Measurements from ENCODE around the gene PDCD5.
"Not testable (repeated sequence)": the region's sequence is repeated elsewhere in the genome, so short reads cannot be mapped to it uniquely, and the experiment has no call there.

PDCD5 gene, protein sequence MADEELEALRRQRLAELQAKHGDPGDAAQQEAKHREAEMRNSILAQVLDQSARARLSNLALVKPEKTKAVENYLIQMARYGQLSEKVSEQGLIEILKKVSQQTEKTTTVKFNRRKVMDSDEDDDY

GRCh38 chr19:32580901-32581704, at the start of gene PDCD5:
Gene PDCD5 (plus strand): TSS chr19:32581190. CDS start chr19:32581262, 72 bp downstream.
- DNase-seq: peak; percentile 97

DNA sequence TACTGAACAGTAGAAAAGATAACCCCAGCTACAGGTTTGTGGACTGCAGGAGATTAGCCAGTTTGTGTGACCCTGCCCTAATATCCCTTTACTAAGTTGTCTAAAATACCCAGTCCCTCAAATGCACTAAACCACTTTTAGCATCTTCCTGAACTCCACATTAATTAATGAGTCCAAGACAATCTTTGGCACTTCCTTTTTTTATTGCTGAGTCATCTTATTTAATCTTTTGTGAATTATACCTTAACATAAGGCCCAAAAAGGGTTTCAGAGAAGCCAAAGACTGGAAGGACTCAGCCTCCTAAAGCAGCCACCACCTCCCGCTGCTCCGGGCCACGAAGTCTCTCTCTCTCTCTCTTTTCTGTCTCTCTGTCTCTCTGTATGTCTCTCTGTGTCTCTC, 48.8 kb upstream of the PDCD5 start:
- no peak for DNase-seq

DNA sequence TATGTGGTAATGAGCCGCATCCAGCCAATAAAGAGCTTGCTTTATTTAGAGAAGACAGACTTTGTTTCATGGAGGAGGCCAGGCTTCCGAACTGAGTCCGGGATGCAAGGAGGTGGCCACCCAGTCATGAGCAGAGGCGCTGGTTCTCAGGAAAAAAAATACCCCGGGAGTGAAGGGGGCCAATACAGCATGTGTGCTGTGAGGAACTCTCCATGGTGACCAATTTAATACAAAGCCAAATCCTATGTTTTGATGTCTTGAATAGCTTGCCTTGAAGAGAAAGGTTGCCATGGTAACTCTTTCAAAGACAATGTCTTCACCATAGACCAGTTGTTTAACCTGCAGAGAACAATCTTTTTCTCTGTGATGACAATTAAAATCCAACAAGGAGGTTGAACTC, 43.4 kb upstream of the PDCD5 start:
- DNase-seq: no peak

DNA sequence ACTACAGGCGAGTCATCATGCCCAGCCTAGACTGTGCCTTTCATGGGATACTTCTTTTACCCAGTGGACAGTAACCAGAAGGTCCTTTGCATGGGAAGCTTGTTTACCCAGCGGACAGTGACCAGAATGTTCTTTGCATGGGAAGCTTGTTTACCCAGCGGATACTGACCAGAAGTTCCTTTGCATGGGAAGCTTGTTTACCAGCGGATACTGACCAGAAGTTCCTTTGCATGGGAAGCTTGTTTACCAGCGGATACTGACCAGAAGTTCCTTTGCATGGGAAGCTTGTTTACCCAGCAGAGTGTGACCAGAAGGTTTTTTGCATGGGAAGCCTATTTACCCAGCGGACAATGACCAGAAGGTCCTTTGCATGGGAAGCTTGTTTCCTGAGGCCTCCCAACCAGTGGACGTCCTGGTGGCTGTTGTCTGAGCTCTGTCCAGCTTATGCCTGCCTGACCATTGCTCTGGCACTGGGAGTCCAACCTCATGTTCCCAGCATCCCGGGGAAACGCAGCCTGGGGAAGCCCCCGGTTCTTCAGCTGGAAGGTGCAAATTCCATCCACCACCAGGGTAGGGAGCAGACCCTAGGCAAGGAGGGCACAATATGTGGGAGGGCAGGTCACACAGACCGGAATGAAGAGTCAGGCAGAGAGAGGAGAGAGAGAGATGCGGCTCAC, 41.6 kb upstream of the PDCD5 start:
- DNase-seq: no peak

DNA sequence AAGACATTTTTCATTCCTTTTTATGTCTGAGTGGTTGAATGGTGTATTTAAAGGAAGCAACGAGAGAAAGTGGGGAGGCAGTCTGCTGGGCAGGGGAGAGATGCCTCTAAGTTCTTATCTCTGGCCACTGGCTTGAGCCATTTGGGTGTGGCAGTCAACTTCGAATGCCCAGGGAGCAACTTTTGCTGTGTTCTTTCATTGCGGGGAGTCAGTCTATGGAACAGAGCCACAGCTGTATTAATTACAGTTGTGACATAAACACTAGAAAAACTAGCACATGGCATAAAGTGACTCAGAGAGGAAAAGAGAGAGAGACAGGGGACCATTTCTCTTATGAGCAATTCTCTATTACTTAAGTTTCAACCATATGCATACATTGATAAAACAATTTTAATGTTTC, 40.4 kb upstream of the PDCD5 start:
- DNase-seq: no peak

DNA sequence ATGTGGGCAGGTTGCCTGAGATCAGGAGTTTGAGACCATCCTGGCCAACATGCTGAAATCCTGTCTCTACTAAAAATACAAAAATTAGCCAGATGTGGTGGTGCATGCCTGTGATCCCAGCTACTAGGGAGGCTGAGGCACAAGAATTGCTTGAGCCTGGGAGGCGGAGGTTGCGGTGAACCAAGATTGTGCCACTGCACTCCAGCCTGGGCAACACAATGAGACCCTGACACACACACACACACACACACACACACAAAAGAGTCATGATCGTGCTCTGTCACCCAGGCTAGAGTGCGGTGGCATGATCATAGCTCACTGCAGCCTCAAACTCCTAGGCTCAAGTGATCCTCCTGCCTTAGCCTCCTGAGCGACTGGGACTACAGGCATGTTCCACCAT, 39.6 kb upstream of the PDCD5 start:
- not testable (repeated sequence) for DNase-seq

- DNase-seq: no peak
Observed at GRCh38 chr19:32542477-32543108, 38.4 kb upstream of the PDCD5 start.

GRCh38 chr19:32543115-32543900, 37.7 kb upstream of the PDCD5 start:
- no peak for DNase-seq

DNA sequence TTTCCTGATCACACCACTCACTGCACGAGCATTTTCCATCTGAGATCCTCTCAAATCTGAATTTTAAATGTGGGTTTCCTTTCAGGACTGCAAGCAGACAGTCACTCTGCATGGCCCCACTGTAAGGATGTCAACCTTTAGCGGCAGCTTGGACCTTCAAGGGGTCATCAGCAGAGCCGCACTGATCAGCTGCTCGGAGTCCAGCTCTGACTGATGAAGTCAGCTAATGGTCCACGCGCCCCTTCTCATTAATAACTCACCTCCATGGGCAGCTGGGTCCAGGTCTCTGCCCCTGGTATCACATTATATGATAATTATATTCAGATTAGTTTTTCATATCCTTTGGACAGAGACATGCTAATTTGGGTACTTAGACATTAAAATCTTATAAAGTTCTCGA, 36.1 kb upstream of the PDCD5 start:
- no peak for DNase-seq

DNA sequence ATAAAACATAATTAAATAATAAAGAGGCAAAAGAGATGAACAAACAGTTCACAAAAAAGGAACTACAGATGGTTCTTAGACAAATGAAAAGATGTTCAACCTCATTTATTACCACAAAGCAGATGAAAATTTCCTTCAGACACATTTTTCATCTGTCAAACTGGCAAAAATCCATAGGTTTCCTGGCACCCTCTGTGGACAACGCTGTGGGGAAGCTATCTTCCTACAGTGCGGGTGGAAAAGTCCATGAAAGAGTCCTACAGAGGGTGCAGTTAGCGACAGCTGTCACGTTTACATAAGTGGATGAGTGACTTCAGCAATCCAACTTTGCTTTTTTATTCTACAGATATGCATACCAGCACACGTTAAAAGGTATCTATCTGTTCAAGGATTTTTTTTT, 30.3 kb upstream of the PDCD5 start:
- no peak for DNase-seq

DNA sequence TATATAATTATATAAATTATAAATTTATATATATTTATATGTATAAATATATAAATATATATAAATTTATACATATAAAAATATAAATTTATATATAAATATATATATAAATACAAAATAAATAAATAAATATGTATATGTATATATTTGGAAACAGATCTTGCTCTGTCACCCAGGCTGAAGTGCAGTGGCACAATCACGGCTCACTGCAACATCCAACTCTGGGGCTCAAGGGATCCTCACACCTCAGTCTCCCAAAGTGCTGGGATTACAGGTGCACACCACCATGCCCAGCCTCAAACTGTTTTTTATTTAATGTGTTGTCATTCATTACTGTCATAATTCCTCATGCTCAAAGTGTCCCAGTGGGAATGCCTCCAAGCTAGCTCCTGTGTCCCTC, 25.2 kb upstream of the PDCD5 start:
- DNase-seq: no peak

GRCh38 chr19:32558607-32559228, 22.3 kb upstream of the PDCD5 start:
- no peak for DNase-seq

- DNase-seq: no peak
Observed at GRCh38 chr19:32563761-32564160, 17.2 kb upstream of the PDCD5 start.

- no peak for DNase-seq
Observed at GRCh38 chr19:32566246-32566830, 14.7 kb upstream of the PDCD5 start.

- no peak for DNase-seq
Observed at GRCh38 chr19:32567486-32567885, 13.5 kb upstream of the PDCD5 start.

GRCh38 chr19:32570081-32570785, 10.8 kb upstream of the PDCD5 start:
- peak; percentile 56 for DNase-seq

- DNase-seq: not testable (repeated sequence)
Observed at GRCh38 chr19:32571471-32572075, 9.4 kb upstream of the PDCD5 start.

GRCh38 chr19:32572700-32573491, 8.1 kb upstream of the PDCD5 start:
- not testable (repeated sequence) for DNase-seq

GRCh38 chr19:32573492-32573794, 7.5 kb upstream of the PDCD5 start:
- DNase-seq: no peak

DNA sequence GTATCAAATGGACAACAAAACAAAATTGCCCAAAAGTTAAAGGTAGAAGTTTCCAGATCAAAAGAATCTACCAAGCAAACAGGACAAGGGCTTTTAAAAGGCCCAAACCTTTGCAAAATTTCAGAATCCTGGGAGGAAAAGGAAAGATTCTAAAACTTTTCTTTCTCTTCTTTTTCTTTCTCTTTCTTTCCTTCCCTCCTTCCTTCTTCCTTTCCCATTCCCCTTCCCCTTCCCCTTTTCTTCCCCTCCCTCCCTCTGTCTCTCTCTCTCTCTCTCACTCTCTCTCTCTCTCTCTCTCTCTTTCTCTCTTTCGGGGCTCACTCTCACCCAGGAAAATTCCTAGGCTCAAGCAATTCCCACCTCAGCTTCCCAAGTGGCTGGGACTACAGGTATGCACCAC, 4.2 kb upstream of the PDCD5 start:
- DNase-seq: no peak
